H4 (cell line): ENCODE data around the gene RUVBL1. TPM values are rescaled to one million over a fixed set of nuclear protein-coding genes. Genes with fewer than 3 reads are reported as not detected.
A peak's percentile ranks its signal among the peaks of the same experiment; 100 is the strongest.
"Not testable (repeated sequence)": the region's sequence is repeated elsewhere in the genome, so short reads cannot be mapped to it uniquely, and the experiment has no call there.

ENCODE experiments used
- DNase-seq: peaks from one replicate; pipeline ENCODE4 v3.0.0-alpha.2; 2015; ENCODE audit warnings: low spot score
- total RNA-seq: library from RNA; depleted of rRNA; stranded (reverse); fragments of >200 nt; shearing (Covaris generic); gene quantifications from 2 replicates; pipeline ENCODE4 v1.2.3, GENCODE V29; 2014; rRNA removed

RUVBL1 gene
- 131 and 136 TPM in 2 replicates for total RNA-seq

DNA sequence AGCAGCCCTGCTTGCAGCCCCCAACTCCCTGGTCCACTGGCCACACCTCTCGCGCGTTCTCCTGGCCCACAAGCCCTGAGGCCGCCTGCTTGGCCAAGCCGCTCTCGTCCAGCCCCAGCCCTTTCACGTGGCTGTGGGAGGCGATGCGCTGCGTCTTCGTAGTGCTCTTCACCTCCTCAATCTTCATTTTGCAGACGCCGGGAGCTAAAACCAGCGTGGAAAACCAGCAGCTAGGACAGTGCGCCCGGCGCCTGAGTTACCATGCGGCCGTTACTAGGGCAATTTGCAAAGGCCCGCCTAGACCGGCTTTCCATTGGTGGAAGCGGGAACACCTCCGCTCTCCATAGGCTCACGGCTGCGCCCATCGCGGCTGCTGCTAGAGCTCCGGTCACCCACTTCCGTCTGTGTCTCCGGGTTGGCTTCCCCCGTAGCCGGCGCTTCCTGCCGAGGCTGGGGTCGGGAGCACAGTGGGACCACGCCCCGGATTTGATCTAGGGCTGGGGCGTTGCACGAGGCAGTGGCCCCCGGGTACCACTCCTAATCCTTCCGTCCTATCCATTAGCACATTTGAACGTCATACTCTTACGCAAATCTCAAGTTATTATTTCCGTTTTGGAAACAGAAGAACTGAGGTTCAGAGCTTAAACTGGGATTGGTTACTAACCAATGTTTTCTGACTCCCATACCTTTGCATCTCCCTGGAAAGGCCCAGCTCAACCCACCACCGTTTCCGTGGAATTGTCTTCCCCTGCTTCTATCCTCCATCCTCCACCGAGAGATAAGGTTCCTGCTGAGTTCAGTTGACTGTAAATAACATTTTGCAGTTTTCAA is at the start of gene RUVBL1:
Gene RUVBL1, minus strand, starts transcription at position 275 of the 831 bp plus-strand sequence. Its CDS starts 88 bp downstream, at position 187.
- DNase-seq = peak; percentile 98

DNA sequence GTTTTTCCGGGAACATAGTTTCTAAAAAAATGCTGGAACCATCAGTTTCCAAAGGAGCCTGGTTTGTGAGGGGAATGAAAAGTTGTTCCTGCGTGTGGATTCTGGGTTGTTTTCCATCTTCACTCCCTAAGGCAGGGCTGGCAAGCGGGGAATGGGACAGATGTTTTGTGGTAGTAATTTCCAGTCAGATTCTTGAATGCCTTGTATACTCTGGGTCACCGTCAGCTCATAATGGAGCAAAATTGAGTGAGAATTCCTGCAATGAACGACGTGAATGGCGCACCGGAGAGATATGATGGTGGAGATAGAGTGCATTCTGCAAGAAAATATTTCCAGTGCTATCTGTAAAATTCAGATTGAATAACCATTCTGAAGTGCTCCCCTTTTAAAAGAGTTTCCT is 49.6 kb upstream of the RUVBL1 start:
- DNase-seq = no peak

- peak; percentile 71 for DNase-seq
These were observed 47.4 kb upstream of the RUVBL1 start for GRCh38 chr3:128170866-128171516.

- no peak for DNase-seq
These were observed 45.2 kb upstream of the RUVBL1 start for GRCh38 chr3:128168836-128169235.

DNA sequence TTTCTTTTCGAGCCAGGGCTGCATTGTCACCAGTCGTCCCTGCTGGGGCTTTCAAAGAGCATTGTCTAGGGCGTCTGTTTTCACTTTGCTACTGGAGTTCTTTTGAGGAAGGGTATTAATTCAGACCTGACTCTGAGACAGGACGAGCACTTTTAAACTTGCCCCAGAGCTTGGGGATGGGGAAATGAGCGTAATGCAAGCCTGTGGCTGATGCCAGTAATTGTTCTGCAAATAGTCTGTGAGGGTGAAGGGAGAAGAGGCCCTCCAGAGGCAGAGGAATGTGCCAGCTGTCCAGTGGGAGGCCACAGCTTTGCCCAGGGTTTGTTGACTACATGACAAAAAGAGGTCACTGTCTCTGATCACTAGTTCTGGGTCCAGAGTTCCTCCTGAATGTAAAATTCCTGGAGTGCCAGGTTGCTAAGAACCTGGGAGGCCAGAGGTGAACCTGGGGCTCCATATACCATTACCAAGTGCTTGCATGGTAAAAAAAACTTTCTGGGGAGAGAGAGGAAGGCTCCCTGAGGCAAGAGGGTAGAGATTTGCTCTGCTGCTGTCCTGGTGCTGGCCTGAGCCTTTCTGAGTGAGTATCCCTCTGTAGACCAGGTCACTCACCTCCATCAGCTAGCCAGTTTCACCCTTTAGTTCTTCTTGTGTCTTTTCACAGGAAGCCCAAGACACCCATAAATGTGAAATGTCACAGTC is 44.5 kb upstream of the RUVBL1 start:
- no peak for DNase-seq

- DNase-seq = no peak
These were observed 44.0 kb upstream of the RUVBL1 start for GRCh38 chr3:128167646-128167972.

GRCh38 chr3:128166971-128167453 is 43.4 kb upstream of the RUVBL1 start:
- DNase-seq = no peak

DNA sequence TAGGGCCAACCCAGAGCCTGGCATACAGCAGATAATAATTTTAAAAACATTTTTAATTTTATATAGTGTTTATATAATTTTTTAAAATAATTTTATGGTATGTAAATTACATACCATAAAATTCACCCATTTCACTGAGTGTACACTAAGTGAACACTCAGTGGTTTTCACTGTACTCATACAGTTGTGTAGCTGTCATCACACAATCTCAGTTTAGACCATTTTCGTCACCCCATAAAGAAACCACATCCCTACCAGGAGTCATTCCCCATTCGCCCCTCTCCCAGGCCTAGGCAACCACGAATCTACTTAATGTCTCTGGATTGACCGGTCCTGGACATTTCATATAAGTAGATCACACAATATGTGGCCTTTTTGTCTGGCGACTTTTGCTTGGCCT is 39.8 kb upstream of the RUVBL1 start:
- no peak for DNase-seq

DNA sequence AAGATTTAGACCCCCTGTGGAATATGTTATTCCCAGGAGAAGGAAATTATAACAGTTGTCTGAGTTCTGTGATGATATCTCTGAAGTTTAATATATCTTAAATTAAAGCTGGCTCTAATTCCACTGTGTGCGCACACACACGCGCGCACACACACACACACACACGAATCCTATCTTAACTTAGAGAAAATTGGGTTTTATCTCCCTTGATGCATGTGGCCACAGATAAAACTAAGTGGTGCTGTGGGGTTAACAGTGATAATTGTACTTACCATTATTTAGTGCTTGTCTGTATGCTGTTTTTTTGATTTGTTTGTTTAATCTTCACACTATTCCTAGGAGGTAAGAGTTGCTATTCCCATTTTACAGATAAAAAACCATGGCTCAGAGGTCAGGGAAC is 37.0 kb upstream of the RUVBL1 start:
- DNase-seq = no peak

DNA sequence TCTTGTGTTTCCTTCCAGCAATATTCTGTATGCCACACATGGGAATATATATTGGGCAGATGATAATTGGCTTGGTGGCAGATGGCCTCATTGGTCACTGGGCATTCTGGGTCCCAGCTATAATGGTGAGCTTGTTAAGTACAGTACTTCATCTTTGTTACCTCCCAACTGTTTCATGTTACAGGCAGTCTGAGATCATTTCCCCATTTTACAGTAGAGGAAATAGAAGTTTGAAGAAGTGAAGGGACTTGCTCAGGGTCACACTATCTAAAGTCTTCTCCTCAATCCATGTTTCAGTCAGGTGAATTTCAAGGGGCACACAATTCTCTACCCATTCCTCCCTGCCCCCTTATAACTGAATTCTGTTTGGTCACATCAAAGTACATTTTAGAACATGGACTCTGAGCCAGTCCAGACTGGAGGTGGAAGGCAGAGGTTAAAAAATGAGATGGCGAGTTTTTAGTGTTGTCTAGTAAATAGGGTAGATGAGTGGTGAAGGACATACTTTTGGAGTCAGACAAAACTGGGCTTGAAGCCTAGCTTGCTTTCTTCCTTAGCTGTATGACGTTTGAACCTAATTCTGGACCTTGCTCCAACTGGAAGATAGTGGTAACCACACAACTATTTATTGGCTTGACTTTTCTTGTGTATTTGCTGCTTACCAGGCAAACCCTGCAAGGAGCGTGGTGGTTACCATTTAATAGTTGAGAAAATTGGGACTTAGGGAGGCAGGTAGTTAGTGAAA is 32.2 kb upstream of the RUVBL1 start:
- DNase-seq = no peak

- DNase-seq = not testable (repeated sequence)
These were observed 30.7 kb upstream of the RUVBL1 start for GRCh38 chr3:128154354-128154753.

DNA sequence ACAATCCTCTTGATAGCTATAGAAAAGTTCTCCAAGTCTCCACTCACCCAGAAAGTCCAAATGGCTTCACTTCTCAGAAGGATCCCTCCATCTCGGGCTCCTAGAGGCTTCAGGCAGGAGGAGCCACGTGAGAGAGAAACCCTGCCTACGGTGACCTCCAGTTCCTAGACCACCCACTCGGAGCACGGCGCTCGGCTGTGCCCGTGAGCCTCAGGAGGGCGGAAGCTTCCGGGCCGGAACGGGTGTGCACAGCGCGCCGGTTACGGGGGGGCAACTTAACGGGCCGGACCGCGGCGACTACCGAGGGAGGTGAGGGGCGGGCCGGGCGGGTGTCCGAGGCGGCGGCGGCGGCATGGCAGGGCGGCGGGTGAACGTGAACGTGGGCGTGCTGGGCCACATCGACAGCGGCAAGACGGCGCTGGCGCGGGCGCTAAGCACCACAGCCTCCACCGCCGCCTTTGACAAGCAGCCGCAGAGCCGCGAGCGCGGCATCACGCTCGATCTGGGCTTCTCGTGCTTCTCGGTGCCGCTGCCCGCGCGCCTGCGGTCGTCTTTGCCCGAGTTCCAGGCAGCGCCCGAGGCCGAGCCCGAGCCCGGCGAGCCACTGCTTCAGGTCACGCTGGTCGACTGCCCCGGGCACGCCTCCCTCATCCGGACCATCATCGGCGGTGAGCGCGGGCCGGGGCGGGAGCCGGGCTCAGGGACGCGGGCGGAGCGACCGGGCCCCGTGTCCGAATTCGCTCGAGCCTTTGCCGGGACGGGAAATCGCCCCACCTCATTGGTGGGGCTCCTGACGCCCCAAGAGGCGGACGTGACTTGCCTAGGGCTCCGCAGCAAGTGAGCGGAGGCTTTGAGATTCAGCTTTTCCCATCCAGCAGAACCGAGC is 29.8 kb upstream of the RUVBL1 start, which contains the start of gene EEFSEC:
Gene EEFSEC, plus strand, starts transcription at position 326 of the 886 bp plus-strand sequence. Its CDS starts 27 bp downstream, at position 353.
- DNase-seq = peak; percentile 79

DNA sequence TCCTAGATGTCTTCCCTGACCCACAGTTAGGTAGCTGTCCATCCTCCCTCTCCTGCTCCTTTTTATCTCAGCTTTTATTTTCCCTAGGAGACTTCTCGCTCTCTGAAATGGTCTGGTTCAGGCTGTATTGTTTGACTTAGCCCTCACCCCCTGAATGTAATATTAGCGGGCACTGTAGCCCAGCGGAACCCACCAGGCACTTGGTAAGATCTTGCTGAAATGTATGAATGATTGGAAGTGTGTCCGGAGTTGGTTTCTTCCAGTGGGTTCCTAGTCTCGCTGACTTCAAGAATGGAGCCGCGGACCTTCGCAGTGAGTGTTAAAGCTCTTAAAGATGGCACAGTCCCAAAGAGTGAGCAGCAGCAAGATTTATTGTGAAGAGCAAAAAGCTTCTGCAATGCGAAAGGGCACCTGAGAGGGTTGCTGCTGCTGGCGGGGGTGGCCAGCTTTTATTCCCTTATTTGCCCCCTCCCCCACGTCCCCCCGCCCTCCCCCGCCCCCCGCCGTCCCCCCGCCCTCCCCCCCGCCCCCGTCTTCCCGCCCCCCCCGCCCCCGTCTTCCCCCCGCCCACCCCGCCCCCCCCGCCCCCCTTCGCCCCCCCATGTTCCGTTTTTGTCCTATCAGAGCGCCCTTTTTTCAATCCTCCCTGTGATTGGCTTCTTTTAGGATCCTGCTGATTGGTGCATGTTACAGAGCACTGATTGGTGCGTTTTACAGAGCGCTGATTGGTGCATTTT is 29.0 kb upstream of the RUVBL1 start:
- peak; percentile 90 for DNase-seq

- no peak for DNase-seq
These were observed 28.2 kb upstream of the RUVBL1 start for GRCh38 chr3:128151758-128152274.

DNA sequence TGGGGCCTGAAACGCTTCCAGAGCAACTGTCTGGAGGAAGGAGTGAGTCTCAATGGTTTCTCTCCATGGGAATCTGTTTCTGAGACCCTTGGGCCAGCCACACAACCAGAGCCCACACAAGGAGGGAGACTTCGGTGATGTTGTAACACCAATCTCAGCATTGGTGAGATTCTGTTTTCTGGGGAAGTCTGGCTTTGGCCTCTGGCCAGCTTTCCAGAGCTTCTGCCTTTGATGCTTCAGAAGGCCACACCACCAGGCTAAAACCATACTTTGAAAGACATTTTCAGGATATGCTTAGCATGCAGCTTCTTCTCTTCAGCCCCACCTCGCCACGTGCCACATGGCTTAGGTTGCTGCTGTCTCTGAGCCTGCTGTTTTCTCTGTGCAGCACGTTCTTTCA is 26.0 kb upstream of the RUVBL1 start:
- no peak for DNase-seq

DNA sequence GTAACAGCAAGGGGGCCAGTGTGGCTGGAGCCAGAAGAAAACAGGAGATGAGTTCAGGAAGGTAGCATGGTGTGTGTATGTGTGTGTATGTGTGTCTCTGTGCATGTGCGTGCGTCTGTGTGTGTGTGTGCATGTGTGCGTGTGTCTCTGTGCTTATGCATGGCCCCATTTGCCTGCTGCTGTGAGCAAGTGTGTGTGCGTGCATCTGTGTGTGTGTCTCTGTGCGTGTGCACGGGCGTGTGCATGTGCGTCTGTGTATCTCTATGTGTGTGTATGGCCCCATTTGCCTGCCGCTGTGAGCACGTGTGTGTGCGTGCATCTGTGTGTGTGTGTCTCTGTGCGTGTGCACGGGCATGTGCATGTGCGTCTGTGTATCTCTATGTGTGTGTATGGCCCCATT is 22.6 kb upstream of the RUVBL1 start:
- no peak for DNase-seq

DNA sequence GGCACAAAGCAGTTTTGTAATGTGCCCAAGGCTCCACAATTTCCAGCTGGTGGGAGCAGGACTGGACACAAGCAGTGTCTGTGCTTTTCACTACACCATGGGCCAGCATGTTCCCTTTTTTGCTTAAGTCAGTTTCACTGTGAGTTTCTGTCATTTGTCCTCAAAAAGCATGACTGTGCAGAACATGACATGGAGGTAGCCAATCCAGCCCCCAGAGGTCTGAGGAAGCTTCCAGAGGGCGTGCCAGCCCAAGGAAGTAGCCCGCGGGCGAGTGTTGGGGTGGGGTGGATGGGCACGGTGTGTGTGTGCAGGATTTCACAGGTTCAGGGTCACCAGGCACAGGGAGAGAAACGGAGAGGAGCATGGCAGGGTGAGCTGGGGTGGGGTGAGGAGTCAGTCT is 21.7 kb upstream of the RUVBL1 start:
- DNase-seq = no peak

- DNase-seq = no peak
These were observed 21.0 kb upstream of the RUVBL1 start for GRCh38 chr3:128144512-128145187.

- DNase-seq = no peak
These were observed 19.9 kb upstream of the RUVBL1 start for GRCh38 chr3:128143496-128143895.
